Liver (tissue), 3 donors: Measurements from ENCODE around the gene TOR1AIP2.

Experiments used
- FOXA1 ChIP-seq: IDR thresholded peaks from 2 replicates; pipeline ENCODE4 v1.6.1; 2016; ENCODE audit warnings: antibody characterized with exemption
- JUND ChIP-seq, 2 donors: IDR thresholded peaks; 2 replicates each; pipeline ENCODE4 v1.6.1; 2016; ENCODE audit warnings: antibody characterized with exemption in 2 of 2
- RAD21 ChIP-seq, 2 donors: IDR thresholded peaks; 2 replicates each; pipeline ENCODE4 v1.6.1; 2016; ENCODE audit warnings: antibody characterized with exemption in 2 of 2, mild to moderate bottlenecking in 2 of 2
- SP1 ChIP-seq: IDR thresholded peaks from 2 replicates; pipeline ENCODE4 v1.6.1; 2018; ENCODE audit warnings: antibody characterized with exemption, mild to moderate bottlenecking
- TAF1 ChIP-seq: conservative IDR thresholded peaks from 2 replicates; pipeline ENCODE4 v1.6.1; 2016; ENCODE audit warnings: antibody characterized with exemption, mild to moderate bottlenecking
- YY1 ChIP-seq: IDR thresholded peaks from 2 replicates; pipeline ENCODE4 v1.6.1; 2016; ENCODE audit warnings: antibody characterized with exemption, mild to moderate bottlenecking
- TF ChIP-seq, protein P1 (sequence below): fragments of 150-350 bp; IDR thresholded peaks from 2 replicates; pipeline ENCODE4 v1.5.1; 2017; ENCODE audit warnings: improper control_type of control experiment, low read depth, low read length; ENCODE audit not compliant: missing input control
- TF ChIP-seq, protein P2 (sequence below): IDR thresholded peaks from 2 replicates; pipeline ENCODE4 v1.6.1; 2016; ENCODE audit warnings: antibody characterized with exemption, mild to moderate bottlenecking
- TF ChIP-seq, protein P3 (sequence below): IDR thresholded peaks from 2 replicates; pipeline ENCODE4 v1.6.1; 2016; ENCODE audit warnings: antibody characterized with exemption
- TF ChIP-seq, protein P4 (sequence below): IDR thresholded peaks from 2 replicates; pipeline ENCODE4 v1.6.1; 2016; ENCODE audit warnings: antibody characterized with exemption
- donor health status: healthy.
- donor health status: healthy.

DNA sequence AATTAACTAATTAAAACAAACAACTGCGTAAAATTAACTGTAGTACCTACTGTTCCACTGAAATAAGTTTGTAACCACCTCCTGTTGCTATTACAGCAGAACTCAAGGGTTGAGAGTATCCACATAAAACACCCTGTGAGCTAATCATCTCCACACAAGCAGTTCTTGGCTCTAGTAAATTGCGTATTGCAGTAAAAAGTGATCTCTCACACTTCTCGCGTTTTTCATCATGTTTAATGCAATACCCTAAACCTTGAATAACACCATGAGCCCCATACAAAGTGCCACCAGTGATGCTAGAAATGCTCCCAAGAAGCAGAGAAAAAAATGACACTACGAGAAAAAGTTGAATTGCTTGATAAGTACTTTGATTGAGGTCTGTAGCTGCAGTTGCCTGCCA is 47.7 kb upstream of the TOR1AIP2 start:
- TF ChIP-seq, protein P1, sequence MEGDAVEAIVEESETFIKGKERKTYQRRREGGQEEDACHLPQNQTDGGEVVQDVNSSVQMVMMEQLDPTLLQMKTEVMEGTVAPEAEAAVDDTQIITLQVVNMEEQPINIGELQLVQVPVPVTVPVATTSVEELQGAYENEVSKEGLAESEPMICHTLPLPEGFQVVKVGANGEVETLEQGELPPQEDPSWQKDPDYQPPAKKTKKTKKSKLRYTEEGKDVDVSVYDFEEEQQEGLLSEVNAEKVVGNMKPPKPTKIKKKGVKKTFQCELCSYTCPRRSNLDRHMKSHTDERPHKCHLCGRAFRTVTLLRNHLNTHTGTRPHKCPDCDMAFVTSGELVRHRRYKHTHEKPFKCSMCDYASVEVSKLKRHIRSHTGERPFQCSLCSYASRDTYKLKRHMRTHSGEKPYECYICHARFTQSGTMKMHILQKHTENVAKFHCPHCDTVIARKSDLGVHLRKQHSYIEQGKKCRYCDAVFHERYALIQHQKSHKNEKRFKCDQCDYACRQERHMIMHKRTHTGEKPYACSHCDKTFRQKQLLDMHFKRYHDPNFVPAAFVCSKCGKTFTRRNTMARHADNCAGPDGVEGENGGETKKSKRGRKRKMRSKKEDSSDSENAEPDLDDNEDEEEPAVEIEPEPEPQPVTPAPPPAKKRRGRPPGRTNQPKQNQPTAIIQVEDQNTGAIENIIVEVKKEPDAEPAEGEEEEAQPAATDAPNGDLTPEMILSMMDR = no peak
- TF ChIP-seq TAF1 (no peak), RAD21 (IDR thresholded peaks at IDR 0.05) (no peak), YY1 (no peak), SP1 (no peak), JUND (IDR thresholded peaks at IDR 0.05) (no peak), FOXA1 (no peak)
- TF ChIP-seq, protein P2, sequence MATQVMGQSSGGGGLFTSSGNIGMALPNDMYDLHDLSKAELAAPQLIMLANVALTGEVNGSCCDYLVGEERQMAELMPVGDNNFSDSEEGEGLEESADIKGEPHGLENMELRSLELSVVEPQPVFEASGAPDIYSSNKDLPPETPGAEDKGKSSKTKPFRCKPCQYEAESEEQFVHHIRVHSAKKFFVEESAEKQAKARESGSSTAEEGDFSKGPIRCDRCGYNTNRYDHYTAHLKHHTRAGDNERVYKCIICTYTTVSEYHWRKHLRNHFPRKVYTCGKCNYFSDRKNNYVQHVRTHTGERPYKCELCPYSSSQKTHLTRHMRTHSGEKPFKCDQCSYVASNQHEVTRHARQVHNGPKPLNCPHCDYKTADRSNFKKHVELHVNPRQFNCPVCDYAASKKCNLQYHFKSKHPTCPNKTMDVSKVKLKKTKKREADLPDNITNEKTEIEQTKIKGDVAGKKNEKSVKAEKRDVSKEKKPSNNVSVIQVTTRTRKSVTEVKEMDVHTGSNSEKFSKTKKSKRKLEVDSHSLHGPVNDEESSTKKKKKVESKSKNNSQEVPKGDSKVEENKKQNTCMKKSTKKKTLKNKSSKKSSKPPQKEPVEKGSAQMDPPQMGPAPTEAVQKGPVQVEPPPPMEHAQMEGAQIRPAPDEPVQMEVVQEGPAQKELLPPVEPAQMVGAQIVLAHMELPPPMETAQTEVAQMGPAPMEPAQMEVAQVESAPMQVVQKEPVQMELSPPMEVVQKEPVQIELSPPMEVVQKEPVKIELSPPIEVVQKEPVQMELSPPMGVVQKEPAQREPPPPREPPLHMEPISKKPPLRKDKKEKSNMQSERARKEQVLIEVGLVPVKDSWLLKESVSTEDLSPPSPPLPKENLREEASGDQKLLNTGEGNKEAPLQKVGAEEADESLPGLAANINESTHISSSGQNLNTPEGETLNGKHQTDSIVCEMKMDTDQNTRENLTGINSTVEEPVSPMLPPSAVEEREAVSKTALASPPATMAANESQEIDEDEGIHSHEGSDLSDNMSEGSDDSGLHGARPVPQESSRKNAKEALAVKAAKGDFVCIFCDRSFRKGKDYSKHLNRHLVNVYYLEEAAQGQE = no peak
- TF ChIP-seq, protein P3, sequence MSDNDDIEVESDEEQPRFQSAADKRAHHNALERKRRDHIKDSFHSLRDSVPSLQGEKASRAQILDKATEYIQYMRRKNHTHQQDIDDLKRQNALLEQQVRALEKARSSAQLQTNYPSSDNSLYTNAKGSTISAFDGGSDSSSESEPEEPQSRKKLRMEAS = no peak
- TF ChIP-seq, protein P4, sequence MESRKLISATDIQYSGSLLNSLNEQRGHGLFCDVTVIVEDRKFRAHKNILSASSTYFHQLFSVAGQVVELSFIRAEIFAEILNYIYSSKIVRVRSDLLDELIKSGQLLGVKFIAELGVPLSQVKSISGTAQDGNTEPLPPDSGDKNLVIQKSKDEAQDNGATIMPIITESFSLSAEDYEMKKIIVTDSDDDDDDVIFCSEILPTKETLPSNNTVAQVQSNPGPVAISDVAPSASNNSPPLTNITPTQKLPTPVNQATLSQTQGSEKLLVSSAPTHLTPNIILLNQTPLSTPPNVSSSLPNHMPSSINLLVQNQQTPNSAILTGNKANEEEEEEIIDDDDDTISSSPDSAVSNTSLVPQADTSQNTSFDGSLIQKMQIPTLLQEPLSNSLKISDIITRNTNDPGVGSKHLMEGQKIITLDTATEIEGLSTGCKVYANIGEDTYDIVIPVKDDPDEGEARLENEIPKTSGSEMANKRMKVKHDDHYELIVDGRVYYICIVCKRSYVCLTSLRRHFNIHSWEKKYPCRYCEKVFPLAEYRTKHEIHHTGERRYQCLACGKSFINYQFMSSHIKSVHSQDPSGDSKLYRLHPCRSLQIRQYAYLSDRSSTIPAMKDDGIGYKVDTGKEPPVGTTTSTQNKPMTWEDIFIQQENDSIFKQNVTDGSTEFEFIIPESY = no peak
